Measurements from ENCODE around the gene SUN1.

Gene SUN1

DNA sequence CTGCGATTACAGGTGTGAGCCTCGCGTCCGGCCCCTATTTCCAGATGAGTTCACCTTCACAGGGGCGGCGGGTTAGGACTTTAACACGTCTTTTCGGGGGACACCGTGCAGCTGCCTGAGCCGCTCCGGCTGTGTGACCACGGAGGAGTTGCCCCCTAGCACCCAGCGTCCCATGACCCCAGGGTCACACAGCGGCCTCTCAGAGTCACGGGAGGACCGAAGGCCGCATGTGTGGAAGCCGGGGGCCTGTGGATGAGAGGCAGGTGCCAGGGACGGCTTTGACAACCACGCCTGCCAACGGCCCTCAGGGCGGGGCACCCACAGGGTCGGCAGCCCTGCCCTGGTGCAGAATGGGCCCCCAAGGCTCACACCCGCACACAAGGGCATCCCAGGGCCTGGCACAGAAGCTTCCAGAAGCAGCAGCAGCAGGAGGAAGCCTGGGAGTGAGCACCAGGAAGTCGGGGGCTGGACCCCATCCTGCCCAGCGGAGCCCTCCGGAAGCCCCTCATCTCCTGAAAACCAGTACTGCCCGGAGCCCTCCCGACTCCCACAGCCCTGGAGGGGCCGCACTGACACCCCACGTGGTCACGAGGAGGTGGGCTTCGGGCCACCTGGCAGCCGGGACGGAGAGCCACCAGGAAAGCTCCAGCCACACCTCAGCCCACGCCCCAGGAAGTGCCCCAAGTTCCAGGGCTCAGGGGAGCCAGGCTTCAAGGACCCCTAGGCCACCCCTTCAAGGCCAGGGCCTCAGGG, 89.5 kb downstream of the SUN1 start:
- TF ChIP-seq GATA2 (IDR thresholded peaks at IDR 0.05; ENCODE audit: low read depth, low read length) (no peak), GATA3 (IDR thresholded peaks at IDR 0.05; ENCODE audit: low read depth, low read length) (no peak)

DNA sequence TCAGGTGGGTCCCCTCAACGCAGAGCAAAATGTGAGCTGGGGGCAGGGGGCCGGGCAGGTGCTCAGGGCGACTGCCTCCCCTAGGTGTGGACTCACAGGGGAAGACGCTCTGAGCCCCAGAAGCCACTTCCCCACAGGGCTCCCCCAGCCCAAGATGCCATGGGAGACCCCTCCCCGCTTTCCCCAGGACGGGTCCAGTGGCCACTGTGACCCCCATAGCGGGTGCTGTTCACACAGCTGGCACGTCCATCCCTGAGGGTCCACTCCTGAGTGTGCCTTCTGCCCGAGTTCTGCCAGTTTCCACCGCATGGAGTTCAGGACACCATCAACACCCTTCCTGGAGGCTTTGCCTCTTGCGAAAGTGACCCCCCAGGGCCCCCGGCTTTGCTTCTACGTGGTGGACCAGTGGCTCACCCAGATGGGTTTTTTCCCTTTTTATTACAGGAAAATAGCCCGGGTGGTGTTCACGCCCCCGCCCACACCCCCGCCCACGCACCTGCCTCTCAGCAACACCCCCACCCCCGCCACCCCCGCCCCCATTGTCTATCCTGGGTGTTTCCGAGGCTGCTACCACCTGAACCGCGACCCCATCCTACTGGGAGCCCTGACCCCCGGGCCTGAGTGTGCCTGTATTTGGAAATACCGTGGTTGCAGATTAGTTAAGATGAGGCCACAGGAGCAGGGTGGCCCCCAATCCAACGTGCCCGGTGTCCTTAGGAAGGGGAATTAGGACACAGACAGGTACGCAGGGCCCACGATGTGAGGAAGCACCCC, 90.2 kb downstream of the SUN1 start:
- TF ChIP-seq GATA2 (IDR thresholded peaks at IDR 0.05; ENCODE audit: low read depth, low read length) (no peak), GATA3 (IDR thresholded peaks at IDR 0.05; ENCODE audit: low read depth, low read length) (no peak)

DNA sequence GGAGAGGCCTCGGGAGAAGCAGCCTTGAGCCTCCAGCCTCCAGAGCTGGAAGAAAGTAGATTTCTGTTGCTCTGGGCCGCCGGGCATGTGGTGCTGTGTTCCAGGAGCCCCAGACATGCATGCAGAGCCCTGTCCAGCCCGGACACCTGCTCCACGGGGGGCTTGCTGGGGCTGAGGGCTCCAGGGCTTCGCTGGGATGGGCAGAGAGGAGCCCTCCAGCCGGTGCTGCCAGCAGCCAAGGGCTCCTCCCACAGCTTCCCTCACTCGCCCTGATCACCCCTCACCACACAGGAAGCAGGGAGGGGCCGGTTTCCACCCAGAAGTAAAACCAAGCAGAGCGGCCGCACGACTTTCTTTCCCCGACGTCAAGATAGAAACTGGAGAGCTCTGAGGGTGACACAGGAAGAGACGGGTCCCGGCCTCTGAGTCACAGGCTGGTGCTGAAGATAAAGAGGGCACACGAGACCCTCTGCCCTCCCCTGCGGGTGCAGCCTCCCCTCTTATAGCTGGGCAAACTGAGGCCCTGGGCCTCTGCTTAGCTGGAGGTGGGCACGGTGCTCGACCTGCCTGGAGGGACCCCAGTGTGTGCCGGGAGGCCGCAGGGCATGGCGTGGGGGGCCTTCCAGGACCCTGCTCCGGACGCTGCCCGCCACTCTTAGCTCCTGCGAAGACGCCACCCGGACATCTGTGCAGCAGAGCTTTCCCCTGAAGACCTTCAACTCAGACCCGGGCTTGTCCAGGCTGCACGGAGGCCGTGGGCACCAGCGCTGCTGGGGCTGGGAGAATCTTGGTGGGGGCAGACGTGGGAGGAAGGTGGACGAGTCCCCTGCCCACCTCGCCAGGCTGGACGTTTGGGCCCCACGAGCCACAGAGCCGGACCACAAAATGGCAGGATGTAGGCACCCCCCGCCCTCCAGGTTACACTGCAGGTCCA, 91.1 kb downstream of the SUN1 start:
- no peak for TF ChIP-seq GATA3 (IDR thresholded peaks at IDR 0.05; ENCODE audit: low read depth, low read length)
- TF ChIP-seq GATA2 (IDR thresholded peaks at IDR 0.05; ENCODE audit: low read depth, low read length) = no peak

All from SH-SY5Y (cell line).